Body of pancreas (tissue), 4 donors: ENCODE data around the gene OR4S1.

ENCODE experiments used
- CTCF ChIP-seq, 7 experiments: fragments of 450-650 bp in 4 of 7; fragments of 200-600 bp in 3 of 7; sonication (generic) in 3 of 7; IDR thresholded peaks; one replicate each; pipeline ENCODE4 v1.5.1; 2016 to 2019; ENCODE audit warnings: antibody characterized with exemption in 7 of 7
- POLR2A ChIP-seq, 3 donors: fragments of 450-650 bp; IDR thresholded peaks; one replicate each; pipeline ENCODE4 v1.6.1; 2016; ENCODE audit warnings: antibody characterized with exemption in 3 of 3, mild to moderate bottlenecking in 2 of 3

GRCh38 chr11:48261600-48261999 lies 44.4 kb upstream of the OR4S1 start:
- TF ChIP-seq CTCF (IDR thresholded peaks at IDR 0.05) (no peak), POLR2A (IDR thresholded peaks at IDR 0.05) (no peak)
